ENCODE measurements around the gene NFASC. TPM values are rescaled to one million over a fixed set of nuclear protein-coding genes. Genes with fewer than 3 reads are reported as not detected.

The NFASC gene
- total and polyA plus RNA-seq, 9 of the 15 experiments (the other 6 are each of a cell fraction or from before 2014, with no cell fraction given): 0.03 to 0.16 (median 0.06) TPM; not detected in 6

- TF ChIP-seq ZBTB40 (IDR thresholded peaks at IDR 0.05) (peak; percentile 30; the same call in 1 of the 2 replicates), ZBTB40 (CRISPR knock-in tag; IDR thresholded peaks at IDR 0.05) (no peak), NR2C1 (IDR thresholded peaks at IDR 0.05) (no peak), NR2C1 (tag; IDR thresholded peaks at IDR 0.05) (no peak), EHMT2 (IDR thresholded peaks at IDR 0.05) (peak; percentile 98), ZNF551 (CRISPR knock-in tag; IDR thresholded peaks at IDR 0.05) (no peak), ZNF644 (tag; IDR thresholded peaks at IDR 0.05; ENCODE audit: low read depth) (peak; percentile 68; the same call in 1 of the 2 replicates), NCOA4 (IDR thresholded peaks at IDR 0.05; ENCODE audit: partially characterized antibody) (no peak), ZNF274 (IDR thresholded peaks at IDR 0.05; ENCODE audit: borderline replicate concordance, low read depth, low read length) (no peak), PATZ1 (CRISPR knock-in tag; IDR thresholded peaks at IDR 0.05; ENCODE audit: borderline replicate concordance) (no peak), ARHGAP35 (IDR thresholded peaks at IDR 0.05; ENCODE audit: partially characterized antibody) (no peak), HMGN3 (IDR thresholded peaks at IDR 0.05; ENCODE audit: borderline replicate concordance, extremely low read depth, insufficient read length, low read depth, low read length) (no peak), RUNX1 (IDR thresholded peaks at IDR 0.05; ENCODE audit: low read depth) (no peak)
- TF ChIP-seq, protein P1, sequence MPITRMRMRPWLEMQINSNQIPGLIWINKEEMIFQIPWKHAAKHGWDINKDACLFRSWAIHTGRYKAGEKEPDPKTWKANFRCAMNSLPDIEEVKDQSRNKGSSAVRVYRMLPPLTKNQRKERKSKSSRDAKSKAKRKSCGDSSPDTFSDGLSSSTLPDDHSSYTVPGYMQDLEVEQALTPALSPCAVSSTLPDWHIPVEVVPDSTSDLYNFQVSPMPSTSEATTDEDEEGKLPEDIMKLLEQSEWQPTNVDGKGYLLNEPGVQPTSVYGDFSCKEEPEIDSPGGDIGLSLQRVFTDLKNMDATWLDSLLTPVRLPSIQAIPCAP (CRISPR knock-in tag; IDR thresholded peaks at IDR 0.05; ENCODE audit: borderline replicate concordance): peak; percentile 87; the same call in 1 of the 2 replicates
- TF ChIP-seq, protein P2, sequence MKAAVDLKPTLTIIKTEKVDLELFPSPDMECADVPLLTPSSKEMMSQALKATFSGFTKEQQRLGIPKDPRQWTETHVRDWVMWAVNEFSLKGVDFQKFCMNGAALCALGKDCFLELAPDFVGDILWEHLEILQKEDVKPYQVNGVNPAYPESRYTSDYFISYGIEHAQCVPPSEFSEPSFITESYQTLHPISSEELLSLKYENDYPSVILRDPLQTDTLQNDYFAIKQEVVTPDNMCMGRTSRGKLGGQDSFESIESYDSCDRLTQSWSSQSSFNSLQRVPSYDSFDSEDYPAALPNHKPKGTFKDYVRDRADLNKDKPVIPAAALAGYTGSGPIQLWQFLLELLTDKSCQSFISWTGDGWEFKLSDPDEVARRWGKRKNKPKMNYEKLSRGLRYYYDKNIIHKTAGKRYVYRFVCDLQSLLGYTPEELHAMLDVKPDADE (conservative IDR thresholded peaks at IDR 0.05; ENCODE audit: control insufficient read depth, low read depth, low read length): no peak
Measured at GRCh38 chr1:204837440-204838084, 33.1 kb upstream of the NFASC start (continued).

Data from K562 (cell line).